D721Med (cell line): Measurements from ENCODE around the gene SHROOM3.

Source experiments
- DNase-seq: peaks from one replicate; pipeline ENCODE4 v3.0.0; 2011; ENCODE audit warnings: low spot score; ENCODE audit not compliant: insufficient read length
- FAIRE-seq: peaks from 2 replicates; lab custom pipeline; 2011; peaks lifted over from hg19 to GRCh38; lab: Jason Lieb, UNC
- CTCF ChIP-seq: IDR thresholded peaks from 2 replicates; pipeline ENCODE4 v1.5.1; 2012; ENCODE audit warnings: mild to moderate bottlenecking, control low read depth; ENCODE audit not compliant: insufficient read depth; ENCODE audit errors: missing control alignments

SHROOM3 gene

DNA sequence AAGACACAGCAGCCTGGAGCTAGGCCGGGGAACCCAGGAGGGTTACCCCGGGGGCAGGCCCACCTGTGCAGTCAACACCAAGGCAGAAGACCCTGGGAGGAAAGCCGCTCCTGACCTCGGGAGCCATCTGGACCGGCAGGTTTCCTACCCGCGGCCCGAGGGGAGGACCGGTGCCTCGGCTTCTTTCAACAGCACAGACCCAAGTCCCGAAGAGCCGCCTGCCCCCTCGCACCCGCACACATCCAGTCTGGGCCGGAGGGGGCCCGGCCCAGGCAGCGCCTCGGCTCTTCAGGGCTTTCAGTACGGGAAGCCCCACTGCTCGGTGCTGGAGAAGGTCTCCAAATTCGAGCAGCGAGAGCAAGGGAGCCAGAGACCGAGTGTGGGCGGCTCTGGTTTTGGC is 305.2 kb downstream of the SHROOM3 start:
- no peak for FAIRE-seq
- DNase-seq: no peak
- TF ChIP-seq CTCF: no peak

- no peak for TF ChIP-seq CTCF
- no peak for DNase-seq
- FAIRE-seq: no peak
Observed at GRCh38 chr4:76740866-76741662, 306.0 kb downstream of the SHROOM3 start.

GRCh38 chr4:76741663-76742020 is 306.6 kb downstream of the SHROOM3 start:
- no peak for FAIRE-seq
- no peak for TF ChIP-seq CTCF
- DNase-seq: no peak

GRCh38 chr4:76744241-76744921 is 309.4 kb downstream of the SHROOM3 start:
- no peak for TF ChIP-seq CTCF
- DNase-seq (no peak), FAIRE-seq (no peak)

DNA sequence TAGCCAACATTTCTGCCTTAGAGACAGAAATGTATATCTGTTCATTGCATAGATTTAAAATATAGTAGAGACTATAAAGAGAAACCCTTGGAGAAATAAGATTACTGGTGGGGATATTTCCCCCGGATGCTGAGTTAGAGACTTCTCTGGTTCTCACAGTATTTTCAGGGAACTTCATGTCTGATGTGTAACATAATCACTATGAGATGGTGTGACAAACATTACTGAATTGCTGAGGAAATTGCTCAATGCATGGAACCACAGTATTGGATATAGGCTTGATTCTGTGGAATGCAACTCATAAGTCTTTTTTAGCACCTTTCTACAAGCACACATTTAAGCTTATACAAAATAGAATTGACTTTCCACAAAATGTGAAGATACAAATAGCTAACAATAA is 310.2 kb downstream of the SHROOM3 start:
- no peak for FAIRE-seq
- DNase-seq: no peak
- no peak for TF ChIP-seq CTCF

DNA sequence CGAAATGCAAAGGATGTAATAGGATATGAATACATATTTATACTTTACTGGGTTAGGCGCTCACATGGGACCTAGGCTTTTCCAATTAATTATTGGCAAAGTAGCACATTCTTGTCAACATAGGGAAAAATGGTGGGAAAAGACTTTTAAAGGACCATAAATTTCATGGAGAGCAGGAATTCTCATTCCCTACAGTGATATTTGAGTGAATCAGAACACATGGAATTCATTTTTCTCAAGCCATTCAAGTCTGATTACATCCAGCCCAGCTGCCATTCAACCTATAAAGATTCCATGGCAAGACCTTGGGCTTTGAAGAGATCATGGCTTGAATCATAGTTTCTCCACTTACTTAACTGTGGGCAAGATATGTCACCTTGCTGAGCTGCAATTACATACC is 312.5 kb downstream of the SHROOM3 start:
- DNase-seq (no peak), FAIRE-seq (no peak)
- TF ChIP-seq CTCF: no peak

GRCh38 chr4:76748649-76749048 is 313.6 kb downstream of the SHROOM3 start:
- peak; percentile 78 for TF ChIP-seq CTCF
- FAIRE-seq (no peak), DNase-seq (no peak)
